BJ (cell line): Measurements from ENCODE around the gene STK32C. TPM values are rescaled to one million over a fixed set of nuclear protein-coding genes. Genes with fewer than 3 reads are reported as not detected.

Experiments used
- CTCF ChIA-PET: fragments of 350-600 bp; formaldehyde crosslinking; extraction: SDS; loops from one replicate; lab custom pipeline; 2021; ENCODE audit warnings: antibody characterized with exemption, inconsistent platforms; lab: Yijun Ruan, JAX
- POLR2A ChIA-PET: fragments of 300-600 bp; sonication (Branson Sonifier 250); formaldehyde crosslinking; extraction: SDS; loops from one replicate; lab custom pipeline; 2021; ENCODE audit warnings: antibody characterized with exemption; lab: Charles Lee
- DNase-seq: peaks from one replicate; pipeline ENCODE4 v3.0.0-alpha.2; 2011; ENCODE audit warnings: low read depth
- H3K27me3 ChIP-seq: 2 replicates; pipeline ENCODE4 v1.6.0; 2011; ENCODE audit warnings: low read length; ENCODE audit not compliant: control insufficient read depth, insufficient read depth
- H3K36me3 ChIP-seq: 2 replicates; pipeline ENCODE4 v1.5.1; 2011; ENCODE audit warnings: low read length; ENCODE audit not compliant: control insufficient read depth, insufficient read depth
- H3K4me3 ChIP-seq: 2 replicates; pipeline ENCODE4 v1.5.1; 2011; ENCODE audit warnings: low read depth, mild to moderate bottlenecking, control low read depth, low read length
- polyA plus RNA-seq: library from polyadenylated mRNA; depleted of rRNA; stranded (reverse); fragments of >200 nt; gene quantifications from 2 replicates; pipeline ENCODE4 v1.2.3, GENCODE V29; 2011
- TF ChIP-seq, protein P1 (sequence below): IDR thresholded peaks from 2 replicates; pipeline ENCODE4 v1.5.1; 2011; ENCODE audit warnings: low read depth, mild to moderate bottlenecking, control low read depth, inconsistent platforms, low read length, moderate library complexity; ENCODE audit not compliant: insufficient read depth

The STK32C gene
- polyA plus RNA-seq, 1 experiment, result 12.1 TPM

DNA sequence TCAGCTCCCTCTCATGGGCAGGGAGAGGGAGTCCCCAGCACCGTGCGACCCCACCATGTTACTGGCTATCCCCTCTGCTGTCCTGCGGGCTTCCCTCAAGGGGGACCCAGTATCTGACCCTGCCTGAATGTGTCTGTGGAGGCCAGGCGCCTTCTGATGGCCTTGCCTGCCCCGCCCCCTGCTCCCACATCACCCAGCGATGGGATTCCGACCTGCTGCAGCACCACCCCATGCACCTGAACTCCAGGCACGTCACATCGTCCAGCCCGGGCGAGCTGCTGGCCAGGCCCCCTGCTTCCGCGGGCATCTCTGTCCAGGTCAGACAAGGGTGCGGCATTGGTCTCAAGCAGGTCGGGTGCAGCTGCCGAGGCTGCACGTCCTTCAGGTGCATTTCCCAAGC is 43.2 kb upstream of the STK32C start:
- ChIA-PET CTCF (interaction anchor here (0.7 to 2.7 kb wide), 7 partner anchors 9 to 127 kb away, joined by 3 to 16 read pairs (median 4); no protein-coding TSS in a partner anchor), POLR2A (no interaction called here)
- H3K4me3 ChIP-seq, result no peak overlapping the region
- DNase-seq, result no peak
- H3K27me3 ChIP-seq, result no peaks in the 10 kb centered on the region
- TF ChIP-seq, protein P1, sequence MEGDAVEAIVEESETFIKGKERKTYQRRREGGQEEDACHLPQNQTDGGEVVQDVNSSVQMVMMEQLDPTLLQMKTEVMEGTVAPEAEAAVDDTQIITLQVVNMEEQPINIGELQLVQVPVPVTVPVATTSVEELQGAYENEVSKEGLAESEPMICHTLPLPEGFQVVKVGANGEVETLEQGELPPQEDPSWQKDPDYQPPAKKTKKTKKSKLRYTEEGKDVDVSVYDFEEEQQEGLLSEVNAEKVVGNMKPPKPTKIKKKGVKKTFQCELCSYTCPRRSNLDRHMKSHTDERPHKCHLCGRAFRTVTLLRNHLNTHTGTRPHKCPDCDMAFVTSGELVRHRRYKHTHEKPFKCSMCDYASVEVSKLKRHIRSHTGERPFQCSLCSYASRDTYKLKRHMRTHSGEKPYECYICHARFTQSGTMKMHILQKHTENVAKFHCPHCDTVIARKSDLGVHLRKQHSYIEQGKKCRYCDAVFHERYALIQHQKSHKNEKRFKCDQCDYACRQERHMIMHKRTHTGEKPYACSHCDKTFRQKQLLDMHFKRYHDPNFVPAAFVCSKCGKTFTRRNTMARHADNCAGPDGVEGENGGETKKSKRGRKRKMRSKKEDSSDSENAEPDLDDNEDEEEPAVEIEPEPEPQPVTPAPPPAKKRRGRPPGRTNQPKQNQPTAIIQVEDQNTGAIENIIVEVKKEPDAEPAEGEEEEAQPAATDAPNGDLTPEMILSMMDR, result no peak
- peaks cover 6% of the 10 kb centered on the region for H3K36me3 ChIP-seq

DNA sequence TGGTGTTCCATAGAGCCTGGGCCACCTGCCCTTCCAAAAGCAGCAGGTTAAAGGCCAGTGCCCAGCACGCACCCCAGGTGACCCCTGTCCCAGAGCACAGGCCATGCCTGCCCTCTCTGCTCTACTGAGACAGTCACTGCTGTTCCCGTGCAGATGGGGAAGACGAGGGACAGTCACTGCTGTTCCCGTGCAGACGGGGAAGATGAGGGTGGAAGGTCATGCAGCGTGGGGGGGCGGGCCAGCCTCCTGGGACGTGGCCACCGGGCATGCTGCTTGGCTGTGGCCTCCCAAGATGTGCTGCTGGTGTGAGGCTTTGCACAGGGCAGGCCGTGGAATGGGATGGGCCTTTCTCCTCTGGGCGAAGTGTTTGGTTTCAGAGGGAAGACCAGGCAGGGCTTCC is 42.6 kb upstream of the STK32C start:
- H3K36me3 ChIP-seq, result peaks cover 6% of the 10 kb centered on the region
- H3K27me3 ChIP-seq, result no peaks in the 10 kb centered on the region
- POLR2A ChIA-PET, result no interaction called here
- TF ChIP-seq, protein P1, result no peak
- CTCF ChIA-PET, result interaction anchor here (1.3 to 2.7 kb wide), 3 partner anchors 8 to 127 kb away, joined by 4 to 16 read pairs (median 12); no protein-coding TSS in a partner anchor
- H3K4me3 ChIP-seq, result no peak overlapping the region
- no peak for DNase-seq

DNA sequence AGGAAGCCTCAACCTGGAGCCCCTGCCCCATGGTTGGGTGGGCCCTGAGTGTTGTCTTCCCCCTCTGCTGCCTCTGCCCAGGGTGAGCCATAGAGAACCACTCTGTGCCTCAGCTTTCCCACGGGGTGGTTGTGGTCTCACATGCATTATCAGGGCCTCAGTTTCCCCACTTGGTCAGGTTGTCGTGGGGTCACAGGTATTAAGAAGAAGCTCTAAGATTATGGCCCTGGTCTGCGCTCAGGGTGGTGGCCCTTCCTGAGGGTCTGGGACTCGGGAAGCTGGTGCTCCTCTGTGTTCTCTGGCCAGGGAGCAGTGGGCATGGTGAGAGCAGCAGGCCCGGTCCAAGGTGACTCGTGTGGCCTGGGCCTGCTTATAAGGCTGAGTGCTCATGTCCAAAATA is 42.0 kb upstream of the STK32C start:
- no peak overlapping the region for H3K4me3 ChIP-seq
- ChIA-PET POLR2A (no interaction called here), CTCF (interaction anchor here (2.7 kb wide), 1 partner anchor 10 kb away, joined by 16 read pairs; no protein-coding TSS in a partner anchor)
- H3K36me3 ChIP-seq, result peaks cover 6% of the 10 kb centered on the region
- TF ChIP-seq, protein P1, result no peak
- DNase-seq, result no peak
- H3K27me3 ChIP-seq, result no peaks in the 10 kb centered on the region

DNA sequence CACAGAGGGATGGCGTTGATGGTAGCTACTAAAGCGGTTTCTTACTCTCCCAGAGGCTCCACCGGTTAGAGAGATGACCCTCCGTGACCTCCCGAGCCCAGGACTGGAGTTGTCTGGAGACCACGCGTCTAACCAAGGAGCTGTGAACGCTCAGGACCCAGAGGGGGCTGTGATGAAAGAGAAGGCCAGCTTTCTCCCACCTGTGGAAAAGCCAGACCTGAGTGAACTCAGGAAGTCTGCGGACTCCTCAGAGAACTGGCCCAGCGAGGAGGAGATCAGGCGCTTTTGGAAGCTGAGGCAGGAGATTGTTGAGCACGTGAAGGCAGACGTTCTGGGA is 40.1 kb upstream of the STK32C start:
- POLR2A ChIA-PET, result no interaction called here
- no peaks in the 10 kb centered on the region for H3K27me3 ChIP-seq
- CTCF ChIA-PET, result no interaction called here

DNA sequence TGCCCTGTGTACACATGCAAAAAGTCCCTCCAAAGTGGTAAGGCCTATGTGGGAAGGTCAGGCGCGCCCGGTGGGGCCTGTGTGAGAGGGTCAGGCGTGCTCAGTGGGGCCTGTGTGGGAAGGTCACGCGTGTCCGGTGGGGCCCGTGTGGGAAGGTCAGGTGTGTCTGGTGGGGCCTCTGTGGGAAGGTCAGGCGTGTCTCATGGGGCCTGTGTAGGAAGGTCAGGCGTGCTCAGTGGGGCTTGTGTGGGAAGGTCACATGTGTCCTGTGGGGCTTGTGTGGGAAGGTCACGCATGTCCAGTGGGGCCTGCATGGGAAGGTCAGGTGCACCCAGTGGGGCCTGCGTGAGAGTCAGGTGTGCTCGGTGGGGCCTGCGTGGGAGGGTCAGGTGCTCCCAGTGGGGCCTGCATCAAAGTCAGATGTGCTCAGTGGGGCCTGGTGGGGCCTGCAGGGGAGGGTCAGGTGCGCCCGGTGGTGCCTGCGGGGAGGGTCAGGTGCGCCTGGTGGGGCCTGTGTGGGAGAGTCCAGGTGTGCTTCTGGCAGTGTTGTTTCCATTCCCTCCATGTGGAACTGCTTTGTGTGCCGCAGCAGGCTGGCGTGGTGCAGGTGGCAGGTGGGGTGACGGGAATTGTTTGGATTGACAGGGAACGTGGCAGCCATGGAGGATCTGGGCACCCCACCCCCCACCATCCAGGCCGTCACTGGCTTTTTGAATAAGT is 39.6 kb upstream of the STK32C start:
- ChIA-PET CTCF (no interaction called here), POLR2A (no interaction called here)
- Histone ChIP-seq H3K4me3 (no peak overlapping the region), H3K36me3 (peaks cover 5% of the 10 kb centered on the region), H3K27me3 (no peaks in the 10 kb centered on the region)
- TF ChIP-seq, protein P1, result no peak
- DNase-seq, result no peak

More for the DNA sequence above, 40.1 kb upstream of the STK32C start:
- no peak for DNase-seq
- no peak overlapping the region for H3K4me3 ChIP-seq
- H3K36me3 ChIP-seq, result peaks cover 5% of the 10 kb centered on the region
- TF ChIP-seq, protein P1, result no peak
